ENCODE data around the gene NDST1.

The NDST1 gene

DNA sequence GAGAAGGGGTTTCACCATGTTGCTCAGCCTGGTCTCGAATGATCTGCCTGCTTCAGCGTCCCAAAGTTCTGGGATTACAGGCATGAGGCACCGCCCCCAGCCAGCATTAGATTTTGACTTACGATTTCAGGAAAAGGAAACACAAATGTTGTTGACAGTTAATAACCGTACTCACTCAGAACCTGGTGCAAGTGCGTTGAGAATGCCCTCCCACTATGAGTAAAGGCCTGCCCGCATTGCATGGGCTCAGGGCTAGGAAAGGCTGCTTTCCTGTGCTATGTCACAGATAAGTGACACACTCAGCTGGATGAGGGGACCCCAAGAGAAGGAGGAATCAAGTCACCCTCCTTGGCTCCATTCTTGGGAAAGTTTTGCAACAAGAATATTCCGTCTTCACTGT lies 42.4 kb downstream of the NDST1 start:
- no peak for DNase-seq

DNA sequence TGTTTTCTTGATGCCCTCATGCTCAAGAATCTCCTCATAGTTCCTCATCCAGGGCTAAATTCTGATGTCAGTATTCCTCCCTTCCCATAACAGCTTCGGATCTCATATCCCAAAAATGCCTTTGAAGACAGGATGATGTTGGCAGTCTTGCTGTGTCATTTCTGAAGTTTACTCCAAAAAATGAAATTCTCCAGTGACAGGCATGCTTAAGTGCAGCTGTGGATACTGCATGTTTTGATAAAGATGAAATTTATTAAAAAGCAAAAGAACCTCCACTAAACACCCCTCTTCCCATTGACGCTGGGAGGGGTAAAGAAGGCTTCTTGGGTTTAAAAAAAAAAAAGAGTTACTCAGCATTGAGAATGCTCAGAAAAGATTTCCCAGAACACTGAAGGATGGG lies 43.1 kb downstream of the NDST1 start:
- DNase-seq, result no peak

DNA sequence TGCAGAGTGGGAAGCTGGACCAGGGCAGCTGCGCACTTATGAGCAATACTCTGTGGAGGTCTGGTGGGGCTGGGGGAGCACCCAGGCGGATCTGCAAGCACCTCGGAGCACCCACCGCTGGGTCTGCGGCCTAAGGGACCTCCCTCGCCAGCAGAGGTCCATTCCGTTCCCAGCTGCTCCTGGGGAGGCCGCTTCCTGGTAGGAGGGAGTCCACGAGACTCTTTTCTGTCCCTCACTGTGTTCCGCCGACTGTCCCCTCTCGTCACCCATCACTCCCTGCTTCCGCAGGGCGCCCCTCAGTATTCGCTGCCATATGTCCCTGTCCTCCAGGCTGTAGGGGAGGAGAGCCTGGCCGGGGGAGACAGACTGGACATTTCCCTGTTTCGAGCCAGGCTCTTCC lies 45.5 kb downstream of the NDST1 start:
- DNase-seq, result no peak

DNA sequence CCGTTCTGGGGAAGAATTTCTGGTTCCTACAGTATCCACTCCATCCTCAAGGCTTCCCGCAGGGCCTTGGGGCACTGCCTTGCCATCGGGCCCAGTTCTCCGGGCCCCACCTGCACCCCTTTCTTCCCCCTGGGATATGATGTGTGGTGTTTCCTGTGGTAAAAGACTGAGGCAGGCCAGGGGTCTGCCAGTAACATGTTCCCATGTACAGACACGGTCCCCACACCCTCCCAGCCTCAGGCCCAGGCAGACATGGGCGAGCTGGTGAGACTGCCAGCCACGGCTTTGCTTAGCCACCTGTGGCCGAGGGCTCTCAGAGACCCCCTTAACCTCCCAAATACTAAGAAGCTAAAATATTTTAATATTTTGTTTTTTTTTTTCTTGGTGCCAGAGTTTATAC lies 46.0 kb downstream of the NDST1 start:
- DNase-seq, result no peak

DNA sequence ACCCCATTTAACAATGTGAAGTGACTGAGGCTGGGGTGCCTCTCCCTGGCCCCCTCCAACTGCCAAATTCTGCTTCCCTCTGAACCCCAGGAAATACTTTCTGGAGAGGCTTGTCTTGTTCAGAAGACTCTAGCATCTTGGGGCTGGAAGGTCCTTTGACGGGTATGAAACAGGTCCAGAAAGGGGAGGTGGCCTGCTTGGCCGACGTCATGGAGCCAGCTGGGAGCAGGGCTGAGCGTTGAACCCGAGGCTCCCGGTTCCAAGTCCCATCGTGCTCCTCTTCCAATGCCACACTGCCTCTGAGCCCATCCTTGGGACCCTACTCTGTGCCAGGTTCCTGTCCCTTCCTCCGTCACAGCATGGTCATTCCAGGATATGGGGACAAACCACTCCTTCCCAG lies 46.9 kb downstream of the NDST1 start:
- no peak for DNase-seq

DNA sequence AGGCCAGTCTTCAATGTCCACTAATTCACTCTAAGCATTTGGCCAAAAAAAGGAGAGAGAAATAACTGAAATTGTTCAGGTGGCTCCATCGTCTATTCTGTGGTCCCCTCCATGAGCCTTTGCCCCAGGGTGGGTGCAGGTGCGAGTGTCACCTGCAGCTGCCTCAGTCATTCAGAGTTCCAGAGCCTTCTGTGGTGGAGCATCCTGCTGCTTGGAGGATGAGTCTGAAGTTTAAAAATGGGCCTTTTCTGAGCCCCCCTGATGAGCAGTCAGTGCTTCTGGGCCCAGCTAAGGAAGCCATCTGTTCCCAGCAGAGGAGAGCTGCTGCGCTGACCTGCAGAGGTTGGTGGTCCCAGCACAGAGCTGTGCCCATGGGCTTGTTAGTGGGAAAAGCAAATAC lies 48.2 kb downstream of the NDST1 start:
- no peak for DNase-seq

DNA sequence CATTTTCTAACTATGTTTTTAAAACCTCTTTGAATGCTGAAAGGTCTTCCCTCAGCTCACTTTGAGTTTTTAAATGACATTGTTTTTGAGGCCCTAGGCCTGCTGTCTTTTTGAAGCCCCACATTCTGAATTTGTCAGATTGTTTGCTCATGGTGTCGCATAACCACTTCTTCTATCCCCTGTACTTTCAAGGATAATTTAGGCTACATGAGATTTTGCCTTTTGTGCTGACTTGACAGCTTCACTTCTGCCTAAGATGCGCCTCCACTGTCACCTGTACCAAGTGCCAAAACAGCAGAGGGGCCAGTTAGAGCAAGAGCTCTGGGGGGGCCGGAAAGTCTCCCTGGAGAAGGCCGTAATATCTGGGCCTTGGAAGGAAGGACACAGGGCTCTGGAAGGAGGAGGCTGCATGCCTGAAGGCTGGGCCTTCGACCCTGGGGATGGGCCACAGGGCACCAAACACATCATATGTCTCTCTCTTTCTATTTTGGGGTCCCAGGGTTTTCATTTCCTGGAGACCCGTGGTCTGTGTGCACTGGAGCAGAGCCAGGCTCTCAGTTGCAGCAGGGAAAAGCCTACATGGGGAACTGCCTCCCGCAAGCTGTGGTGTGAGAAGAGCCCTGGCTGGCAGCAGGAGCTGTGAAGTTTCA lies 49.1 kb downstream of the NDST1 start:
- no peak for DNase-seq

DNA sequence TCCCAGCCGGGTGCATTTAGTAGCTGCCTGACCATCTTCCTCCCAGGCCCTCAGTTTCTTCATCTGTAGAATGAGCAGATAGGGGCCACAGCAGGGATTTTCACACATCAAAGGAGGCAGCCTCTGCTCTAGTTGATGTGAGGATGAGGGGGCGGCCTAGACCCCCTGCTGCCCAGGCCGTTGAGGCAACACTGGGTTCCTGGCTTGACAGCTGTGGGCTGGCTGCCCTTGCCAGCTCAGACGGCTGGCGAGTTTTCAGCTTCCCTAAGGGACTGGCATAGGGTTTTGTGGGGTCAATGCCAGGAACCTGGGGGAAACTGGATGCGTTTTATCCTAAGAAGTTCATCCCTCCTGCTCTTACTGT lies 49.6 kb downstream of the NDST1 start:
- DNase-seq, result no peak

DNA sequence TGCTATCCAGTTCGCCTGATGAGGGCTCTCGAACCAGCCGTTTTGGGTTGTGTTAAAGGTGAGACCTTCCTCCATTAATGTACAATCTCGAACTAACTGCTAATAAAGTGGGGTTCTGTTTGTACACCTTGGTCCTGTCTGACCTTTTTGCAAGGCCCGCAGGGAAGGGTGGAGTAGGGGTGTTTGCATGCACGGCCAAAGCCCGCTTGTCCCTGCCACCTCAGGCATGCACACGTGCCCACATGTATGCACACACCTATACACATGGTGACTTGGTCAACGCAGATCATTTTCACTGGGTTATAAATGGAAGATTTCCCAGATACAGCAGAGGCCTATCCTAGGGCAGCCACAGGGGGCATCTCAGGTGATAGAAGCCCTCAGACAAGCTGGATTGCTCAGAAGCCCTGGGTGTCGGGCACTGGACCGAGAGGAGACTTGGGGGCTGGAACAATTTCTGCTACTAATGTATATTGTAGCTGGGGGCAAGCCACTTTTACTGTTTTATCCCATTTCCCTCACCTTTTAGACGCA lies 50.2 kb downstream of the NDST1 start:
- DNase-seq, result no peak

DNA sequence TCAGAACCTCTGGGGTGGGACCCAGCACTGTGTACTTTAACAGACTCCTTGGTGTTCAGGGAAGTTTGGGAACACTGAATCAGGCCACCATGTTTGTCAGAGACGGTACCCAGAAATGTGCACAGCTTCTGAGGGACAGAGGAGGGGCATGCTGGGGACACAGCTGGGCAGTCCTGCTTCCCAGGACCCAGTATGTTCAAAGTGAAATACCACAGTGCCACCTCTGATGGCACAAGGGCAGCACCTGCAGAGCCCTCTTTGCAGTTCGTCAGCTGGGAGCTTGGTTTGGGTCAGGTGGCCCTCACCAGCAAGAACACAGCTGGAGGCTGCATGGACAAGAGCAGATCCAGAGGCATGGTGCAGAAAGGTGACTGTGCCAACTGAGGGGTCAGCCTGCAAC lies 51.2 kb downstream of the NDST1 start:
- DNase-seq, result no peak

DNA sequence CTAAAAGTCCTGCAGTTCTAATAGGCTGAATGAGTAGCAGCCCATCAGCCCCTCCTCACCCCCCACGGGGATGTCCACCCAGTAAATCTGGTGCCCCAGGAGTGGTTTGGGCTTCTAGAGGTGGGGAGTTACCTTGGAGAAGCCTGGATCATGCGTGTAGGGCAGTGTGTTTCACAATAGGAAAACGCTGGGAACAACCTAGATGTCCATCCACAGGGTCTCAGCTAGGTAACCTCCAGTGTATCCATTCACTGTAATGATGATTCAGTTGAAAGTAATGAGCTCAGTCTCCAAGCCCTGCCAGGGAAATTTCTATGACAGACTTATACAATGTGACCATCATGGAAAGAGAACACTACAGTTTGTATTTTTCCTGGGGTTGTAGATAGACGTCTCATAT lies 51.8 kb downstream of the NDST1 start:
- no peak for DNase-seq

DNA sequence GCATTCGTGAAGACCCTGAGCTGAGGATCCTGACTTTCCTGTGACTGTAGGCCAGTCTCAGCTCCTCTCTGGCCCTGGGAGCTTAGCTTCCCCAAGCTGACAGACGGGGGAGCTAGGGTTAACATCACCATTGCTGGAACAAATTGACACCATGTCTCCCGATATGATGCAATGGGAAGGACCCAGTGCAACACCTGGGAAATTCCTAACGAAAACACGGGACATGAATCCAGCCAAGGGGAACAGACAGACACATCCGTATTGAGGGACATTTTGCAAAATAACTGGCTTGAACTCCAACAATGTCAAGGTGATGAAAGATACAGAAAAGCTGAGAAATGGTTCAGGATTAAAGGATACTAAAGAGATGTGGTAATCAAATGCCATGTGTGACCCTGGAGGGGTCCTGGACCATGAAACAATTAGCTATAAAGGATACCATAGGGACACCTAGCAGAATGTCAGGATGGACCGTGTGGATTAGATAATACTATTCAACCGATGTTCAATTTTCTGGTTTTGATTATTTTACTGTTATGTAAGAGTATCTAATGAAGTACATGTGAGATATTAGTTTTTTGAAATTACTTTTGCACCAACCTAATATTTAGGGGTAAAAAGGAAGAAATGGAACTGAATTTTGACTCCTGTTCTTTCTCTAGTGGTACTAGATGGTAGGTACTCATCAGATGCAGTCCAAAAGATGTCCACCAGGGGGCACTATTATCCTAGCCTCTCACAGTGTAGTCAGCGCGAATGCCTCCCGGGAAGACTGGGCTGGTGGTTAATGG lies 52.7 kb downstream of the NDST1 start:
- peak; percentile 75 for DNase-seq

DNA sequence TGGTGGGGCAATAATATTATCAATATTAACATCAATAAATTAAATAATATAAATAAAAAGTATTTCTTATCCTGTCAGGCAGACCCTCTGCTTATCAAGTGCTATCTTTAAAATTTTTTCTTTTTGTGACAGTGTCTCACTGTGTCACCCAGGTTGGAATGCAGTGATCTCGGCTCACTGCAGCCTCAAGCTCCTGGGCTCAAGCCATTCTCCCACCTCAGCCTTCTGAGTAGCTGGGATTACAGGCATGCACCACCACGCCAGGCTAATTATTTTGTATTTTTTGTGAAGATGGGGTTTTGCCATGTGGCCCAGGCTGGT lies 53.2 kb downstream of the NDST1 start:
- DNase-seq, result no peak

DNA sequence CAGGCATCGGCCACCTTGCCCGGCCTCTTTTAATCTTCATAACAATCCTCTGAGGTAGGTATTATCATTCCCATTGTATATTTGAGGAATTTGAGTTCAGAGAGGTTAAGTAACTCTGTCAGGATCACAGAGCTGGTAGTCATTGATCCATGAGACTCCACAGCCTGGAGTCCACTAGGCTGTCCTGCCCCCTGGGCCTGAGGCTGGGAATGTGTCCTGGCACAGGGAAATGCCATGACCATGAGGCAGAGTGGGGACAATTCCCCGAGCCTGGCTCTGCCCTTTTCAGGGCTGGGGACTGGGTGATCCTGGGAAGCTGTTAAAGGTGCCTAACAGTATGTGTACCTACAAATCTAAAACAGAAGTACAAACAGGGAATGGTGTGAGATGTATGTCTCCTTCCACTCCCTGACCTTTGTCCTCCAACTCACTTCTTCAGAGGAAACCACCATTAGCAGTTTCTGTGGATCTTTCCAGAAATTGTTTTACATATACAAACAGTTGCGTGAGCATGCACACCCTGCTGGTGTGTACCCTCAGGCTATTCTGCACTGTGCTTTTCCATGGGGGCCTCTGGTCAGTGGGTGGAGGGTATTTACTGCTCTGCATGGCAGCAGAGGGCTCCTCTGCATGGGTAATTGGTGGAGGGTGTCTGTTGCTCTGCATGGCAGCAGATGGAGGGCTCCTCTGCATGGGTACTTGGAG lies 53.8 kb downstream of the NDST1 start:
- DNase-seq, result no peak

DNA sequence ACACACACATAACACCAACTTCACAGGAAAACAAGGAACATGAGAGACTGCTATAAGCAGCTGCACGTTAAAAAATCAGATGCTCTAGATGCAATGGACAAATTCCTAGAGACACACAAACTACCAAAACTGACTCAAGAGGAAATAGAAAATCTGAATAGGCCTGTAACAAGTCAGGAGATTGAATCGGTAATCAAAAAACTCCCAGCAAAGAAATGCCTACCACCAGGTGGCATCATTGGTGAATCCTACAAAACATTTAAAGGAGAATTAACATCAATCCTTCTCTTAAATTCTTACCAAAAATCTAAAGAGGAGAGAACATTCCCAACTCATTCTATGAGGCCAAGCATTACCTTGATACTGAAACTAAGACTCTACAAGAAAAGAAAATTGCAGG lies 54.9 kb downstream of the NDST1 start:
- peak; percentile 17 for DNase-seq

DNA sequence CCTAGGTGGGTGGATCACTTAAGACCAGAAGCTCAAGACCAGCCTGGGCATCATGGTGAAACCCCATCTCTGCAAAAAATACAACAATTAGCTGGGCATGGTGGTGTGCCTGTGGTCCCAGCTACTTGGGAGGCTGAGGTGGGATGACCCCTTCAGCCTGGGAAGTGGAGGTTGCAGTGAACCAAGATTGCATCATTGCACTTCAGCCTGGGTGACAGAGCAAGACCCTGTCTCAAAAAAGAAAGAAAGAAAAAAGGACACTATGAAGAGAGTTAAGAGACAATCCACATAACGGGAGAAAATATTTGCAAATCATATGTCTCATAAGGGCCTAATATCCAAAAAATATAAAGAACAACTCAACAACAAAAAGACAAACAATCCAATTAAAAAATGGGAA lies 57.9 kb downstream of the NDST1 start:
- no peak for DNase-seq

DNA sequence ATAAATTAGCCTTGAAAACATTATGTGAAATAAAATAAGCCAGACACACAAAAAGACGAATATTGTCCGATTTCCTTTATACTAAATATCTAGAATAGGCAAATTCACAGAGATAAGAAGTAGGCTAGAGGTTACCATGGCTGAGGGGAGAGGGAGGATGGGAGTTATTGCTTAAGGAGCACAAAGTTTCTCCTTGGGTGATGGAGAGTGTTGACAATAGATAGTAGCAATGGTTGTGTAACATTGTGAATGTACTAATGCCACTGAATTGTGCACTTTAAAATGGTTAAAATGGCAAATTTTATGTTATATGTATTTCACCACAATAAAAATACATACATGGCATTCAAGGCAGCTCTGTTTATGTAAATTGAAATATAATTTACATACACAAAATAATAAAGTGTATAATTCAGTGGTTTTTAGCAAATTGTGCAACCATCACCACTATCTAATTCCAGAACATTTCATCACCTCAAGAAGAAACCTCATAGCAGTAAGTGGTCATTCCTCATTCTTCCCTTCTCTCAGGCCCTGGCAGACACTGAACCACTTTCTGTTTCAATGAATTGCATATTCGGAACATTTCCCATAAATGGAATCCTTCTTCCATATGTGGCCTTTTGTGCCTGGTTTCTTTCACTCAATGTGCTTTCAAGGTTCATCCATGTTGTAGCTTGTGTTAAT lies 59.2 kb downstream of the NDST1 start:
- no peak for DNase-seq

DNA sequence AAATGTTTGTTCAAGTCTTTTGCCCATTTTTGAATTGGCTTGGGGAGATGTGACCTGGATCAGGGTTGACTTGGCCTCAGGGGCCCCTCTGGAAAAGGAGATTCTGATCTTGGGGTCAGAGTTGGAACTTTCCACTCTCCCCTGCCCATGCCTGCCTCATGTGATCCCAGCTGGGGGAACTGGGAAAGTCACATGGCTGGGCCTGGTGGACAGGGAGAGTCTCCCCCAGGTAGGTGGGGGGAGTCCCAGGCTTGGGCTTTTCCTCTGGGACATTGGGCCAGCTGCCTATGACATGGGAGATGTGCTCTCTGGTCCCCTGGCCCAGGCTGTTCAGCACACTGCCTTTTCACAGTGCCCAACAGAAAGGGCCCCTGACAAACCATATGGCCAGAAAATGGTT lies 60.7 kb downstream of the NDST1 start:
- no peak for DNase-seq

DNA sequence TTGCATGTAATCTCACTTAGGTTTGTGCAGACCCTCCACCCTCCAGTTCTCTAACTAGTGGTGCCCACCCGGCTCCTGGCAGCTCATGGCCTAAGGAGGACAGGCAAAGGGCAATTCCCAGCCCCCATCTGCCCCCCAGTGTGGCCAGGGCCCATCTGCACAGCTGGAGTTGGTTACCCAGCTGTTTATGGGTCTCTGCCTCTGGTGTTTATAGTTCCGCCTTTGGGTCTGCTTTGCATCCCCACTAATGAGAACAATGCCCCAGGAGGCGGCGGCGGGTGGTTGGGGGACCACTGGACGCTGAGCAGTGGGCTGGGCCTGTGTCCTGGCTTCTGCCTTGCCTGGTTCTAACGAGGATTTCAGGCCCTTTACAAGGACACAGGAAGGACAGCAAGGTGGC lies 62.4 kb downstream of the NDST1 start:
- DNase-seq, result no peak

DNA sequence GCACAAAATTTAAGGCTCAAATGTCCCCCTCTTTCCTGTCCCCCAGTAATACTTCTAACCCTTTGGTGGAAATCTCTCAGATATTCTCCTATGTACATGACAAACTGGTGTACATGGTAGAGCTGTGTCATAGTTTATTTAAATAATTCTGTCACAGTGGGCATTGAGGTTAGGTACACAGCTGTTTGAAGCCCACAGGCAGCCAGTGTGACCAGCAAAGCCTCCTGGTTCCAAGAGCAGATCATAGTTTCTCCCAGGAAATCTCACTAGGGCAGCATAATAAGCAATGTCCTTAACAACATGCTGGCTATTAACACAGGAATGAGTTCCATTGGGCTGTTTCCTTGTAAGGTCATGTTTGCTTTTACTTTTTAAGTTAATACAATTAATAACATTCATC lies 63.9 kb downstream of the NDST1 start:
- no peak for DNase-seq

DNA sequence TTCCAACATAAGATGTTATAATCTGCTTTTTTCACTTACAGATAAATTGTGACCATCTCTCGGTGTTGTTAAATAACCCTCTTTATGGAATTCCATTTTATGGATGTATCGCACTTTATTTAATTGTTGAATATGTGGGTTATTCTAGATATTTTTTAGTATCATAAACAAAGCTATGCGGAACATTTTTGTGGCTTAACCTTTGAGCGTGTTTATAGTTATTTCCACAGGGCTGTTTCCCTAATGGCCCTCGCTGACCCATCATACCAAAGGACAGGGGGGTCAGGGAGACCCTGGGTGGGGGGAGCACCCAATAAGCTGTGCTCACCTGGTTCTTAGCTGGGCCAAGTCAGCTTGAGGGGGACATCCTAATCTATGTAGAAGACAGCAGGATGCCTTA lies 65.3 kb downstream of the NDST1 start:
- DNase-seq, result no peak

DNA sequence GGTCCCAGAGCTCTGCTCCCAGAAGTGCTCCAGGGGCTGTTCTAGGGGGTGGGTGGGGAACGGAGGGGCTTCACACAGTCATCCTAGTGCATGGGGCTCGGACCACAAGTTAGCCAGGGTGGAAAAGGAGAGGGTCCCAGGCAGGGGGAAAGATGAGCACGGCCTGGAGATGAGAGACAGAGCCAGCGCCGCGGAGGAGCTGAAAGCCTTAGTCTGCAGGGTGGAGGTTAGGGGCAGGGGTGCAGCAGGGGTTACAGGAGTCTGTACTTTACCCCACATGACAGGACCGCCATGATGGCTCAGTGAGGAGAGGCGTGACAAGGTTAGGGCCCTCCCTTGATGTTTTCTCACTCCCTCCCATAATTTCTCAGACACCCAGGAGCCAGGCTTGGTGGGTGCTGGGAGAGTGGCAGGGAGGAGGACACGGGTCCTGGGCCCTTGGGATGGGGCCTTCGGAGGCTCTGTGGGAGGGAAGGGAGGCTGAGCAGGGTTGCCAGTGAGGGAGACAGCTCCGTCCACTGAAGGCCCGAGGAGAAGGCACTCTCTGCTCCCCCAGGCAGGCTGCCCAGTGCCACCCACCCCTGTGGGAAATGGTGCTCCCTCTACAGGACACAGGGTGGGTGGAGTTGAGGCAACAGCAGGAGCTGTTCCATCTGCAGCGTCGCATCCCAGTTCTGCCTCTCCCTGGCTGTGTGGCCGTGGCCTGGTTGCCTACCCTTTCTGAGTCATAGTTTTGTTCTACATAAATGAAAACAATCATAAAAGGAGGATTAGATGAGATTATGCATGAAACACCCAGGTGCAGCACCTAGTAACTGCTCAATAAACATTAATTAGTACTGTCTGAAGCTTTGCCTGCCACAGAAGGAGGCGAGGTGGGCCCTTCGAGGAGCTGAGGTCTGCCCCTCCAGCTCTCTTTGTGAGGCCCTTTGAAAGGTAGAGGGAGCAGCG lies 66.2 kb downstream of the NDST1 start:
- DNase-seq, result no peak
